HG03066 (cell line): ENCODE results near the gene SMCO3.

ENCODE experiments used
- ATAC-seq: cut with Tn5 transposase; IDR thresholded peaks from one replicate; pipeline ENCODE4 v1.9.1; 2021; ENCODE audit warnings: low read depth; ENCODE audit not compliant: unreplicated experiment

SMCO3 gene

GRCh38 chr12:14833336-14833735 is 19.4 kb upstream of the SMCO3 start:
- ATAC-seq, result no peak

GRCh38 chr12:14828892-14829291 is 14.9 kb upstream of the SMCO3 start:
- no peak for ATAC-seq

DNA sequence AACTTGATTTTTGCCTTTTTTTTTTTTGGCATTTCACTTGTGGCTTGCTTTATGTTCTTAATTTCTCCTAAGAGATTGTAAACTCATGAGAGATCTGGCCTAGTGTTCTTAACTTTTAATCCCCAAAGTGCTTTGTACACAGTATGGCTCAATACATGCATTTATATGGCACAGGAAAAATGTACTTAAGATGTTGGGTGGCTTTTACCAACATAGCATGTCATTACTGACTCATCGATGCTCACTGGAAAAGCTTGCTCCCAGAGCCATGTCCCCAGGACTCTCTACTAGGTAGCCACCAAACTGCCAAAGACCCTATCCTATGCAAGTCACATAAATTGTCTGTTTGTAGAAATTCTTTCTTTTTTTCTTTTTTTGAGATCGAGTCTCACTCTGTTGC is 13.1 kb upstream of the SMCO3 start:
- no peak for ATAC-seq

DNA sequence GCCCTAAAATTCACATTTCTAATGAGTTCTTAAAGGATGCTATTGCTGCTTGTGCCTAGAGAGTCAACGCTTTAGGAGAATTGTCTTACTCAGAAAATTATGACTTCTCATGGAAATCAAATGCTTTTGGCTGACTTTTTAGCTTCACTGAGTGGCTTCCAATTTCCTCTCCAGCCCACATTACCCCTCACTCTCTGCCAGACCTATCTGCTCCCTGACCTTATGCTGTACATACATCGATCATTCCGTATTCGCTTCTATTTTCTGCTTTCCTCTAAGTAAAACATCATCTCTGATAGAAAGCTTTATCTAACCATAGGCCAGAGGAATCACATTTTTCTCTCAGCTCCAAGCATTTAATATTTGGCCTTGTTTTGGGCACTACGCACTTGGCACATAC is 12.5 kb upstream of the SMCO3 start:
- ATAC-seq, result no peak

DNA sequence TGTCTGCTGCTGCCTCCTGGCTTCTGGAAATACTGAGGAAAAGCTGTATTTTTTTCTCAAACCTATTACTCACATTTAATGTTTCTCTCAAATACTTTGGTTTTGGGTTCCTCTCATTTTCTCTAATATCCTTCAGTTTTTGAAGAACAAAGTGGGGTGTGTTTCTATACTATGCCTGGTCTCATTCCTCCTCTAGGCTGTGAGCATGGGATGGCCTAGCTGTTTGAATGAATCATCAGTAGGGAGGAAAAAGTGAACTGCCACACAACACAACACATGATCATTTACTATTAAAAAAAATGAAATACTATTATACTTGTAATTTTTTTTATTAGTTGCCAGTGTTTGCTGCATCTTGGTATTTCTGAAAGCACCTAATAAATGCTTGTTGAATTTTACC is 11.3 kb upstream of the SMCO3 start:
- ATAC-seq, result no peak

GRCh38 chr12:14824012-14824634 is 10.1 kb upstream of the SMCO3 start:
- ATAC-seq, result no peak

GRCh38 chr12:14811486-14811885 is 2.5 kb downstream of the SMCO3 start:
- no peak for ATAC-seq

DNA sequence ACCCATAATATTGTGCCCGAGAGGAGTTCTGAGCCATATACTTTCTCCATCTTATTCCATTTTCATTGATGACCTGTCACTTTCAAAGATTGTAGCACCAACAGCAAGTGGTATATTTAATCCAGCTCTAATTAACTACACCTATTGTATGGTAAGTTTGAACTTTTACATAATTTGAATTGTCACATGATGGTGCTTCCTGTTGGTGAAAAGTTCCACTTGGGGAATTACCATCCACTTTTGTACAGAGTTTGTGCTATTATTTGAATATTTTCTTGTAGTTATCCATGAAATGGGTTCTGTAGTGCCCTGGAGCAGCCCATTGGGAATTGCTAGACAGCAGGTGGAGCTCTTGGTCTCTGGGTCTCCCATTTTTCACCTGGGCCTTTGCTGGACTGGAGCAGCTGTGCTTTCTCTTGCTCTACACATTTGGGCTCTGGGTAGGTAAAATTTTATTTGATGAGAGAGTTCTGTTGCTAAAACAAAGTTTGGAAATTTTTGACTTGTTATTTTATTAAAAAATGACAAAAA is 3.0 kb downstream of the SMCO3 start:
- no peak for ATAC-seq

GRCh38 chr12:14810167-14810952 is 3.6 kb downstream of the SMCO3 start:
- ATAC-seq, result no peak

- ATAC-seq, result peak; percentile 16
Measured at GRCh38 chr12:14803830-14804160, 10.2 kb downstream of the SMCO3 start.

GRCh38 chr12:14803011-14803829 is 10.8 kb downstream of the SMCO3 start, which contains the start of the genes C12orf60 and WBP11:
TSS of gene C12orf60 (plus strand) at chr12:14803670. CDS start at chr12:14822936, 19,266 bp downstream.
TSS of gene WBP11 (minus strand) at chr12:14803478. CDS start at chr12:14801383, 2,095 bp downstream.
- ATAC-seq, result peak; percentile 99

DNA sequence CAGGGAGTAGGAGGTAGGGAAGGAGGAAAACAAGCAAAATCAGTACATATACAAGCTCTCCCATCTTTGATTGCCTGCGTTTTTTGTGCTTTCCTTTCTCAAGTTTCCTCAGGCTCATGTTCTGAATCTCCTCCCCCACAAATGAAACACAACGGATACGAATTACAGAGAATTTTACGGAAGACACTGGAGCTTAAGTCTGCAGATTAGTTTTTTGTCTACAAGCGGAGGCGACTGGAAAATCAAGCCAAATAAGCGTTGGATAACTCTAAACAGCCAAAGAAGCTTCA is 11.3 kb downstream of the SMCO3 start:
- no peak for ATAC-seq

DNA sequence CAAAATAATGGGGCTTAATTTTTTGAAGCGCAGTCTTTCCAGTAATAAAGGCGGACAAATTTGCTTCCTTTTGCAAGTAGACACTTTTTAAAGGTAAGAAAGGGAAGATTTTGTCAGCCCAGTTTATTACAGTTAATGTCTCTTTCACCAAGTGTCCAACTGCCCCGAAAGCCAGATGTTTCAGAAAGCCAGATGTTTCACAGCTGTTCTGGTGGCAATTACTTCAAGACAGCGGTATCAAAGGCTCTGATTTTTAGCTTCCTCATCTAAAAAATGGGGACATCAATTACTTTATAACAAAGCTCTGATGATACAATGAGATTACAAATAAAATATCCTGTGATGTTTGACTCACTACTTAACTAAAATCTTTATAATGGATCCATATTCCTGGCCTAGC is 11.7 kb downstream of the SMCO3 start:
- no peak for ATAC-seq

GRCh38 chr12:14795028-14795448 is 18.9 kb downstream of the SMCO3 start:
- no peak for ATAC-seq

GRCh38 chr12:14785568-14785967 is 28.4 kb downstream of the SMCO3 start:
- ATAC-seq, result no peak

DNA sequence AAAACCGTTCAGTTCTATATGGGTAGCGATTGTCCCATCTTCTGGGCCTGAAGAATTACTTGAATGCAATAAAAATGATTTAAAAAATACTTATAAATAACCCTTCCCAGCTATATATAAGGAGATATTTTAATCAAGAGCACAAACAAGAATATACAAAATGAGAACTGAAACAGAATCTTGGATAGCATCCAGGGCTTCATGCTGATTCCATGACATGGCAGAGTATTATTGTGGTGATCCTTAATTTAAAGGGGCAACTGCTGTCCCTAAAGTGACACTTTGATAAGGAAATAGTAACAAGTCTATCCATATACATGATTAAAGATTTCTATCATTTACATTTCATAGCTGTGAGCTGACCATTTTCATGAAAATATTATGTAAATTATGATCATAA is 29.5 kb downstream of the SMCO3 start:
- ATAC-seq, result no peak

DNA sequence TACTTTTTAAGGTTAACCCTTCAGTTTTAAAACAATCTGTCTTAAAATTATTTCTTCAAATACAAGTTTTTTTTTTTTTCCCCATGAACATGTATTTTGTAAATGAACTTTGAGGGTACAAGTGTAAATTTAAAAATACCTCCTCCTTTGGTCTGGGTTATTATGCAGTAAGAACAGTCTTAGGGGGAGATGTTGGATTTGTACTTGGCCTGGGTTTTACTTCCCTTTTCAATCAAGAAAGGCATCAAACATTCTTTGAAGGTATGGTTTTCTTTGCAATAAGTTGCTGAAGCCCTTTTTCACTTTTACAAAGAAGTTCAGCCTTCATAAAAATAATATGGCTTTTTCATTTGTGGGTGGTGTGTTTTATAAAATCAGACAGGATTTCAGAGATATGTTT is 31.2 kb downstream of the SMCO3 start:
- no peak for ATAC-seq

GRCh38 chr12:14781563-14781962 is 32.4 kb downstream of the SMCO3 start:
- no peak for ATAC-seq

DNA sequence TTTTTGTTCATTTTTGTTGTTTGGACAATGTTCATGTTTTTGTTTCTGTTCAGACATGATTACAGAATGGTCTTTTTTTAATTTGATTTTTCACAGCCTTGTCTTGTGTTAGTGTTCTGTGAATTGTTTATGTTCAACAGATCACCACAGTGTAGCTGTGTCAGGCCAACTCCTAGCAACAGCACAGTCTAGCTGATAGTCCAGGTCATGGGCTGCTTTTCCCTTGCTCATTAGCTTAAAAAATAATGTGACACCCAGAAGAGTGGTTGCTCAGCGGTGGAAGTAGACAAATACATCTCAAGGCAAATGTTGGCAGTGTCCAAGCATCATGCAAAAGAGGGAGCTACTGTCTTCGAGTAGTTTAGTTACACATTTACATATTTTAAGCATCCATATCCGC is 33.1 kb downstream of the SMCO3 start:
- ATAC-seq, result no peak

DNA sequence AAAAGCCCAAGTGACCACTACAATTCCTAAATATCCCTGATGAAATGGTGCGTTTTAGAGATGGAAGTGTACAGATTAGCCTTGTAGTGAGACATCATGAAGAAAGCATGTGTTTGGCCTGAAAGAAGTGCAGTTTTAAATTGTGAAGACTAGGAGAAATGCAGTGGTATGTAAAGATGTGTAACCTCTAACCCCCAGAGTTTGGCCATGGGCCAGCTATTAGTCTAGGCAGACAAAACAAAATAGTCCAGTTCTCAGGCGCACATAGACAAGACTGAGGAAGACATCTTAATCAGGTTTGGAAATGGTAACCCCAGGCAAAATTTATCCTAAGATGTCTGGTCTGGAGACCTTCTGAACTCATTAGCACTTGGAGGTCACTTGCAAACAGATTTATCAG is 34.1 kb downstream of the SMCO3 start:
- ATAC-seq, result no peak

- no peak for ATAC-seq
Measured at GRCh38 chr12:14777271-14777670, 36.7 kb downstream of the SMCO3 start.
